Measurements from ENCODE around the gene CELA2A. TPM values are rescaled to one million over a fixed set of nuclear protein-coding genes. Genes with fewer than 3 reads are reported as not detected.

CELA2A gene
- total RNA-seq, 1 donor from 2014 or later: not detected

DNA sequence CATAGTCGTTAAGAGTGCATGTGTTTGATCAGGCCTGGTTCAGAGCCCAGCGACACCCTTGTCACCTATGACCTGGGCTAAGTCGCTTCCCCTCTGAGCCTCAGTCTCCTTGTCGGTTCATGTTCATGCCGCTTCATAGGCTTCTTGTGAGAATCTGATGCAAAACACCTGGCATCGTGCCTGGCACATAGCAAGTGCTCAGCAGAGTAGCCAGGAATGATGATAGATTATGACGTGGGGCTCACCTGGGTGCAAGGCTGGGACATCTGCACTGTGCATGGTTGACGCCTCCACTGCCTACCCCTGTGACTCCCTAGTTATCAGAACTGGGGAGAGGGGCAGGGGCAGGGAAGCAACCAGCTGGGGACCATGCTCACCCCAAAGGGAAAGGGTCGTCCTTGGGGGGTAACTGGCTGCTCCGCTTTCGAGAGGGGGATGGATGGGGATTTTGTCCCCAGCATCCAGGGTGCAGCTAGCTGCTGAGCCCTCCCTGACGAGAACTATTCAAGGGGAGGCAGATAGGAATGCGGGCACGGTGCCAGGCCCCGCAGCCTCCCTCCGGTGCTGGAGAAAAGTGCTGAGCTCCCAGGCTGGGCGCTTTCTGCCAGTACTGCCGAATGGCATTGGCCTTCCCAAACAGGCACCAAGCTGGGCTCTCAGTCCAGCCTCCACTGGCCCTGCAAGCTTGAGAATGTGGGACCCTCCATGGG lies 37.6 kb upstream of the CELA2A start:
- Mint-ChIP-seq H3K27me3 (no peaks in the 10 kb centered on the region), H3K9me3 (no peaks in the 10 kb centered on the region), H3K36me3 (ENCODE audit: low read depth) (peaks cover 21% of the 10 kb centered on the region), H3K4me1 (peaks cover 44% of the 10 kb centered on the region), H3K27ac (no peak overlapping the region), H3K4me3 (no peak overlapping the region)
- intact Hi-C loops (cut with micrococcal nuclease): no loop called here
- ATAC-seq (ENCODE audit: low read depth) (no peak), DNase-seq (no peak)
- ChIA-PET CTCF (interaction anchor here (0.8 kb wide), 1 partner anchor 95 kb away, joined by 3 read pairs; no protein-coding TSS in a partner anchor), POLR2A (interaction anchor here (0.7 kb wide), 1 partner anchor 11 kb away, joined by 6 read pairs; no protein-coding TSS in a partner anchor)
- TF ChIP-seq, protein P1, sequence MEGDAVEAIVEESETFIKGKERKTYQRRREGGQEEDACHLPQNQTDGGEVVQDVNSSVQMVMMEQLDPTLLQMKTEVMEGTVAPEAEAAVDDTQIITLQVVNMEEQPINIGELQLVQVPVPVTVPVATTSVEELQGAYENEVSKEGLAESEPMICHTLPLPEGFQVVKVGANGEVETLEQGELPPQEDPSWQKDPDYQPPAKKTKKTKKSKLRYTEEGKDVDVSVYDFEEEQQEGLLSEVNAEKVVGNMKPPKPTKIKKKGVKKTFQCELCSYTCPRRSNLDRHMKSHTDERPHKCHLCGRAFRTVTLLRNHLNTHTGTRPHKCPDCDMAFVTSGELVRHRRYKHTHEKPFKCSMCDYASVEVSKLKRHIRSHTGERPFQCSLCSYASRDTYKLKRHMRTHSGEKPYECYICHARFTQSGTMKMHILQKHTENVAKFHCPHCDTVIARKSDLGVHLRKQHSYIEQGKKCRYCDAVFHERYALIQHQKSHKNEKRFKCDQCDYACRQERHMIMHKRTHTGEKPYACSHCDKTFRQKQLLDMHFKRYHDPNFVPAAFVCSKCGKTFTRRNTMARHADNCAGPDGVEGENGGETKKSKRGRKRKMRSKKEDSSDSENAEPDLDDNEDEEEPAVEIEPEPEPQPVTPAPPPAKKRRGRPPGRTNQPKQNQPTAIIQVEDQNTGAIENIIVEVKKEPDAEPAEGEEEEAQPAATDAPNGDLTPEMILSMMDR (IDR thresholded peaks at IDR 0.05): no peak

DNA sequence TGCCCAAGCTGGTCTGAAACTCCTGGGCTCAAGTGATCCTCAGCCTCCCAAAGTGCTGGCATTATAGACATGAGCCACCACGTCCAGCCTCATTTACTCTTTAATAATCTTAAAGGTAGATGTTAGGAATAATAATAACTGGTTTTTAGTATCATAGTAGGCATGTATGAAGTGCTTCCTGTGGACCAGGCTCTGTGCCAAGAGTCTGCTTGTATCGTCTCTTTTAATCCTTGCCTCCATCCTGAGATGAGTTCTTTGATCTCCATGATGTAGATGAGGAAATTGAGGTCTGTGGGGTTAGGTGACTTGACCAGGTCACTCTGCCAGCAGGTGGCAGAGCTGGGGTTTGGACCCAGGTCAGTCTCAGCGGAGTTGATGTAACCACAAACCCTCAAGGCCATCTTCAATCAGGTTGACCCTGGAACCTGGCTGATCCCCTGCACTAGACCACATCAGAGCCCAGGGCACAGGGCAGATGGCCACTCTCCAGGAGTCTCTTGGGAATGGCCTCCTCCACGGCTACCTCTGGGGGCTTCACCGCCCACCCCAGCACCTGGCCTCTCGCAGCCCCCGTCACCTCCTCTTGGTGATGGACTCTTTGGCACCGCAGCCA lies 35.6 kb upstream of the CELA2A start:
- H3K27ac Mint-ChIP-seq: no peak overlapping the region
- peaks cover 31% of the 10 kb centered on the region for H3K36me3 Mint-ChIP-seq (ENCODE audit: low read depth)
- ATAC-seq (ENCODE audit: low read depth) (no peak), DNase-seq (no peak)
- POLR2A ChIA-PET: no interaction called here
- H3K4me3 Mint-ChIP-seq: no peak overlapping the region
- no peaks in the 10 kb centered on the region for H3K9me3 Mint-ChIP-seq
- H3K4me1 Mint-ChIP-seq: peaks cover 27% of the 10 kb centered on the region
- H3K27me3 Mint-ChIP-seq: no peaks in the 10 kb centered on the region
- TF ChIP-seq, protein P1 (IDR thresholded peaks at IDR 0.05): no peak
- intact Hi-C loops (cut with micrococcal nuclease): no loop called here
- CTCF ChIA-PET: interaction anchor here (1.1 kb wide), 1 partner anchor 98 kb away, joined by 3 read pairs; no protein-coding TSS in a partner anchor

DNA sequence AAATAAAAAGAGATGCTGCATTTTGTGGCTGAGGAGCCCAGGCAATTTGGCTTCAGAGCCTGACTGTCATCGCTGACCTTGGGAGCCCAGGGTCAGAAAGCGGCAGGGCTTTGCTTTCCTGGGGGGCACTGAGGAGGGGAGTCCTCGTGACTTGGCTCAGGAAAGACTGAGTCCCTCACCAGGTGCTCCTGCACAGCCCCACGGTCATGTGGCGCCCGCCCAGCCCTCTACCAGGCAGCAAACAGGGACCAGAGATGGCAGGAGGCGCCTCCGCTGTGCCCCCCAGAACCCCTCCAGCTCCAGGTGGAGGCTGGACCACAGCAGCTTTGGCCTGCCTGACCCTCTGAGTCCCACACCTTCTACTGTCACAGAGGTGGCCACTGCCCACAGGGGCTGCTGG lies 33.7 kb upstream of the CELA2A start:
- peaks cover 8% of the 10 kb centered on the region for H3K4me1 Mint-ChIP-seq
- no peak for ATAC-seq (ENCODE audit: low read depth)
- ChIA-PET POLR2A (no interaction called here), CTCF (interaction anchor here (1.7 kb wide), 1 partner anchor 99 kb away, joined by 4 read pairs; no protein-coding TSS in a partner anchor)
- TF ChIP-seq, protein P1 (IDR thresholded peaks at IDR 0.05): no peak
- intact Hi-C loops (cut with micrococcal nuclease): no loop called here
- no peak overlapping the region for H3K4me3 Mint-ChIP-seq
- H3K27me3 Mint-ChIP-seq: no peaks in the 10 kb centered on the region
- H3K9me3 Mint-ChIP-seq: no peaks in the 10 kb centered on the region
- H3K36me3 Mint-ChIP-seq (ENCODE audit: low read depth): peaks cover 46% of the 10 kb centered on the region
- no peak overlapping the region for H3K27ac Mint-ChIP-seq
- DNase-seq: no peak

DNA sequence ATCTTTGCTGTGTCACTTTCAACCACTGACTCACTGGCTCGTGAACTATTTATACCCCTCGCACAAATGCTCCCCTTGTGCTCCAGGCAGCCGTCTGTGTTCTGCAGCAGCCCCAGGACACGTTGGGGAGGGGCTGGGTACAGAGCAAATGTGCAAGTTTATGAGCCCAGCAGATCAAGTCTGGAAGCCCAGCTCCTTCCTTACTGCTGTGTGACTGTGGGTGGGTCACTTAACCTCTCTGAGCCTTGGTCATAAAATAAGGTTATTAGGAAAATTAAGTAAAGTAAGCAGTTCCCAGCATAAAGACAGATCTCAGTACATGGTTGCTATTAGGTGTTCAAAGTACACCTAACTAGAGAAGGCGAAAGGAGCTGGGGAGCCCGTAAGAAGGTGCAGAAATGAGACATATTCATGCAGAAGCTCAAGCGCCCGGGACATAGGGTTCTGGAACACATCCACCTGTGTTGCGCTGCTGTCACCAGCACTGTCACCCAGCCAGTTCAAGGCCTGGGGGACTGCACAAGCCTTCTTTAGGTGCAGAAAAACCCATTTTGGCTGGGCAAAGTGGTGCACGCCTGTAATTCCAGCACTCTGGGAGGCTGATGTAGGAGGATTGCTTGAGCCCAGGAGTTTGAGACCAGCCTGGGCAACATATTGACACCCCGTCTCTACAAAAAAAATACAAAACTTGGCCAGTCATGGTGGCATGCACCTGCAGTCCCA lies 33.0 kb upstream of the CELA2A start:
- no peak overlapping the region for H3K27ac Mint-ChIP-seq
- no peaks in the 10 kb centered on the region for H3K9me3 Mint-ChIP-seq
- ChIA-PET POLR2A (no interaction called here), CTCF (interaction anchor here (1.7 kb wide), 1 partner anchor 100 kb away, joined by 4 read pairs; no protein-coding TSS in a partner anchor)
- no peak overlapping the region for H3K4me3 Mint-ChIP-seq
- TF ChIP-seq, protein P1 (IDR thresholded peaks at IDR 0.05): no peak
- H3K4me1 Mint-ChIP-seq: peaks cover 5% of the 10 kb centered on the region
- no peaks in the 10 kb centered on the region for H3K27me3 Mint-ChIP-seq
- peaks cover 51% of the 10 kb centered on the region for H3K36me3 Mint-ChIP-seq (ENCODE audit: low read depth)
- no peak for DNase-seq
- ATAC-seq (ENCODE audit: low read depth): no peak
- intact Hi-C loops (cut with micrococcal nuclease): no loop called here
